Measurements from ENCODE around the gene DSC2.

GRCh38 chr18:31098878-31099277 lies 3.3 kb downstream of the DSC2 start:
- no peak for TF ChIP-seq POLR2A (IDR thresholded peaks at IDR 0.05)
- TF ChIP-seq CTCF (IDR thresholded peaks at IDR 0.05) = no peak

Data from testis (tissue), 2 donors.